Activated T-cell treated with anti-CD3 and anti-CD28 coated beads for 24 hours (primary cell): ENCODE results near the gene LIMS2.

Experiments
- DNase-seq: peaks from one replicate; pipeline ENCODE4 v3.0.0-alpha.2; 2020; ENCODE audit warnings: low read depth

LIMS2 gene

DNA sequence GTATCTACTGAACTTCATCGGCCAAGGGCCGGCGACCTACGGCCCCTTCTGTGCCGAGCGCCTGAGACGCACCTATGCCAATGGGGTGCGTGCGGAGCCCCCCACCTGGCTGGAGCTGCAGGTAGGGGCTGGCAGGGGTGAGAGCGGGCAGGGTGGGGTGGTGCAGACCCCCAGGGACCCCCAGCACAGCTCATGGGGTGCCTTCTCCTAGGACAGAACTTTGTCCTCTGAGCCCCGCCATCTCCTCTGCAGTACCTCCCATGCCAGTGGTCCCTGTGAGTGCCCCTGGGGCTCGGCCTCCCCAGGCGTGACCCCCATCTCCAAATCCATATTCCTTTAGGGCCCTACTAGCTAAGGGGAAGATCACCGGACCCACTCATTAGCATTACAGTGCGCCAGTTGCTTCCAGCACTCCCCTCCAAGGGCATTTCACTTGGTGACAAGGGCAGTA lies 53.3 kb downstream of the LIMS2 start:
- no peak for DNase-seq

DNA sequence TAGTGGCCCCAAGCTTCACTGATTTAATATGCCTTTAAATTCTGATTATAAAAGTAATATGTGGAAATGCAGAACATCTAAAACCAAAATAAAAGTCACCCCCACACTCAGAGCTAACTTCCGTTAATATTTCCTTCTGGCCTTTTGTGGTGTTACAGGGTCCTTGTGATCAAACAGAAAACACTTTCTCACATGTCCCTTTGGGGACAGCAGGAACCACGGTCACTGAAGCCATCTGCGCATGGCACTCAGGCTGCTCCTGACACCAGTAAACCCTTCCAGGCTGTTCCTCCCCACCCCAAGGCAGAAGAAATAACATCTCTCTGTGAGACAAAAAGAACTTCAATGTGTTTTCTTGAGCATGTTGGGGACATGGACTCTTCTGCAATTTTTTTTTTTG lies 54.5 kb downstream of the LIMS2 start:
- DNase-seq: no peak

DNA sequence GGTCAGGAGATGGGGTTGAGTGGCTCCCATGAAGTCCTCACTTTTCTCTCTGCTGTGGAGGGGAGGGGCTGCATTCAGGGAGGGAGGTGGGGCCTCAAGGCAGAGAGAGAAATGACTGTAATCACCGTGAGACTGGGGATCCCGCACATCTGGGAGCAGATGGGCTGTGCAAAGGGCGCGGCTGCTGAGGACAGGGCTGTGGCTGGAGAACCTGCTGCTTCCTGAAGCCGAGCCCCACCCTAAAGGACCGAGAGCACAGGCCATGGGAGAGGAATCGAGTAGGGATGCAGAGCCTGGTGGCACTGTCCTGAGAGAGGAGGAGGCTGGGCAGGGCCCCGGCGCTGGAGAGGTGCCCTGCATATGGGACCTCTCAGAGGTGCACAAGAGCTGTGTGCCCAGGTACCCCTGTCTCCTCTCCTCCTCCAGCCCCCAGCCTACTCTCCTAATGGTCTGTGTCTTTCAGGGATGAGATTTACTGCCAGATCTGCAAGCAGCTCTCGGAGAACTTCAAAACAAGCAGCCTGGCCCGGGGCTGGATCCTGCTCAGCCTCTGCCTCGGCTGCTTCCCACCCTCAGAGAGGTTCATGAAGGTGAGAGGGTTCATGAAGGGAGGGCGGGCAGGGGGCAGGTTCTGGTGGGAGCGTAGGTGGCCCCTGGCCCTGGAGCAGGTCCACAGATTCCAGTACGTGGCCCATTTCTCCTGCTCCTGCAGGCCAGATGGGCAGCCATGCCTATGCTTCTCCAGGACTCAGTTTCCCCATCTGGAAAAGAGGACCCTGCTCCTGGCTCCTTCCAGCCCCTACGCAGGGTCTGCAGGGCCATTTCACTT lies 55.2 kb downstream of the LIMS2 start:
- DNase-seq: no peak

DNA sequence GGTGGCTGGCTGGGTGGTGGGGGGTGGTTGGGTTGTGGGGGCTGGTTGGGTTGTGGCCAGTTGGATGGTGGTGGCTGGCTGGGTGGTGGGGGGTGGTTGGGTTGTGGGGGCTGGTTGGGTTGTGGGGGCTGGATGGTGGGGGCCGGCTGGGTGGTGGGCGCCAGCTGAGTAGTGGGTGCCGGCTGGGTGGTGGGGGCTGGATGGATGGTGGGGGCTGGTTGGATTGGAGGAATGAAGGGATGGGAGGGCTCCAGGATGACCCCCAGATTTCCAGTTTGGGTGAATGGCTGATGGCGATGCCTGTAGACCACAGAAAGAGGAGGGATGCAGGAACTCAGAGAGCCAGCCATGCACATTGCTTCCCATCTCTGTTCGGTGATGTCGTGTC lies 56.1 kb downstream of the LIMS2 start:
- DNase-seq: no peak

DNA sequence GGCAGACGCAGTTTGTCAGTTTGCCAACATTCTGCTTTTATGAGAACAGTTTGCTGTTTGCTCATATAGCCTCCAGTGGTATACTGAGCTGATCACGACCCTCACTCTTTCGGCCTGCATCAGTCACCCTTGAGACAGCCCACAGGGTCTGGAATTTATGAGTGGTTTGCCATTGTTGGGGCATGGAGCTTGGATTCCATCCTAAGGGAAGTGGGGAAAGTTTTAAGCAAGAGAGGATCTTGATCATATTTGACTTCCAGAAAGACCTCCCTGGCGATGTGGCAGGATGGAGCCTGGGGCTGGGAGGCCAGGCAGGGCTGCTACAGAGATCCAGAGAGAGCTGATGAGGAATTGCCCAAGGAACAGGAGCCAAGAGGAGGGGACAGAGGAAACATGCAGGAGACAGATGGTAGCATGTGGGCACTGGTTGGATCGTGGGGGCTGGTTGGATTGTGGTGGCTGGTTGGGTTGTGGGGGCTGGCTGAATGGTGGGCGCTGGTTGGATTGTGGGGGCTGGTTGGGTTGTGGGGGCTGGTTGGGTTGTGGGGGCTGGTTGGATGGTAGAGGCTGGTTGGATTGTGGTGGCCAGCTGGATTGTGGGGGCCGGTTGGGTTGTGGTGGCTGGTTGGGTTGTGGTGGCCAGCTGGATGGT lies 56.7 kb downstream of the LIMS2 start:
- no peak for DNase-seq

DNA sequence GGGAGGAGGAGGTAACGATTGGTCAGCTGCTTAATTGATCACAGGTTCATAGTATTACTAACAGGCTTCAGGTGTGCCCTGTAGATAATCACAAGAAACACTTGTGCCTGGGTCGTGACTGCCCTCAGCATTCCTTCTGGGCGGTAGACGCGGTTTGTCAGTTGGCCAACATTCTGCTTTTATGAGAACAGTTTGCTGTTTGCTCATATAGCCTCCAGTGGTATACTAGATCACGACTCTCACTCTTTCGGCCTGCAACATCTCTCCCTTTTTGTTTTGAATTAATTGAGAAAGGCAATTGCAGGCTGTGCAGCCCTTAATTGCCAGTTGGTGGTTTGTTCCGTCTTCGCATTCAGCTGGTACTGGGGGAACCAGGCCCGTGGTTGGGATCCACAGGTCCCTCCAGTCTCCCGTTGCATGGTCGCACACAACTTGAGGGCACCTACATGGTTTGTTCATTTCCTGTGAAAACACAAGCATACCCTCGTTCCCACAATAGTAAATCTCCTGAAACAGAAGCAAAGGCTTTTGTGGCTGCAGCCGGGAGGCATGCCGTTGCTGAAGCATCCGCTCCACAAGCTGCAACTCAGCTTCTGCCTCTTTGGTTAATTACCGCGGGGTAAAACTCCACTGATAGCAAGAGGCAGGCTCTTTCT lies 59.7 kb downstream of the LIMS2 start:
- DNase-seq: no peak

DNA sequence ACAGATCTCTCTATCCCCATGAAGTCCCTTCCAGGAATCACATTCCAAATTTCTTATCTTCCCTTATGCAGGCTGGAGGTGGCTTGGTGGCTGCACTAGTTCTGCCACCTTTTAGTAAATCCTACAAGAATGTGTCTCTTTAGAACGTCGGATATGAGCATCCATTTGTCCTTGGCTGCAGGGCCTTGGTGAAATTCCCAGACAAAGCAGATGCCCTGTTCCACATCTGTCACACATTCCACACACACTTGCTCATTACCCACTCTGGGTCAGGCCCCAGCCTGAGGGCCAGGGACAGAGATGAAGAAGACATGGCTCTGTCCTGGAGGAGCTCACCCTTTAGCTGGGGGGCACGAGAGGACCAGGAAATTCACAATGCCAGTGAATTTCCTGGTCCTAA lies 60.6 kb downstream of the LIMS2 start:
- DNase-seq: no peak

DNA sequence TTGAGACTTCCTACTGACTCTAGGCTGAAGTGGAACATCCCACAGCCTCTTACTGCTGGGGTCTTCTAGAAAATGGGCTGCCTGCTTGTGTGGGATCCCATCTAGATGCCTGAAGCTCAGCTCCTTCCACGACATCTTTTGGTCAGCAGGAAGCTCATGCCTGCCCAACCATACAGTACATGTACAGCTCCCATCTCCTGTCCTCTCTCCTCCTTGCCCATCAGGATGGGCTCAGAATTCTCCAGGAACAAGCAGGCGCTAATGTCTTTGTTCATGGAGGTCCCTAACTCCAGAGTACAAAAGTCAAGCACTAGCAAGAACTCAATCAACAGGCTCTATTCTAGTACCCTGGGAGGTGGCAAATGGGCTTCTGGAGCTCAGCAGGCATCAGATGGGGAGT lies 61.1 kb downstream of the LIMS2 start:
- DNase-seq: no peak

DNA sequence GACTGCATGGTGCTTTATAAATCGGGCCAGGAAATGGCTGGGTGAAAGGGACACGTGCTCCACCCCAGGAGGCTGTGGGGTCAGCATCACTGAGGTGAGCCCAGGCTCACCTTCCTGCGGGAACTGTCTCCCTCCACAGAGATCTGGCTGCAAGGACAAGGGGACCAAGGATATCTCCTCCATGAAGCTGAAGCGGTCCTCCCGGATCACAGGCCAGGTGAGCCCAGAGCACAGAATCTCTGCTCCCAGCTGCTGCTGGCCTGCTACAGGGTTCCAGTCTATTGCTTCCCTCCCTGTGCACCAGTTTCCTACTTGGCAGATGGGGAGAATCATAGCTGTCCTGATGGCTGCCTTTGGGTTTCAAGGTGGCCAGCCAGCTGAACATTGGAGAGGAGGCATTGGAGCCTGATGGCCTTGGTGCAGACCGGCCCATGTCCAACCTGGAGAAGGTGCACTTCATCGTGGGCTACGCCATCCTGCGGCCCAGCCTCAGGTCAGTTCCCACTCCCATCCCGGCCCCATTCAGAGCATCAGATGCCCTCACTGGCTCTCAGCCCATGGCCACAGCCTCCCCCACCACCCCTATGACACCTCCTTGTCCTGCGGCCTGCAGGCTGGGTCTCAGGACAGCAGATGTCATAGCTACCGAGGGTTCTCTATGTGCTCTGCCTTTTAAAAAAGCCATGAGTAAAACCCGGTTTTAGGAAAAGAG lies 63.1 kb downstream of the LIMS2 start:
- no peak for DNase-seq

DNA sequence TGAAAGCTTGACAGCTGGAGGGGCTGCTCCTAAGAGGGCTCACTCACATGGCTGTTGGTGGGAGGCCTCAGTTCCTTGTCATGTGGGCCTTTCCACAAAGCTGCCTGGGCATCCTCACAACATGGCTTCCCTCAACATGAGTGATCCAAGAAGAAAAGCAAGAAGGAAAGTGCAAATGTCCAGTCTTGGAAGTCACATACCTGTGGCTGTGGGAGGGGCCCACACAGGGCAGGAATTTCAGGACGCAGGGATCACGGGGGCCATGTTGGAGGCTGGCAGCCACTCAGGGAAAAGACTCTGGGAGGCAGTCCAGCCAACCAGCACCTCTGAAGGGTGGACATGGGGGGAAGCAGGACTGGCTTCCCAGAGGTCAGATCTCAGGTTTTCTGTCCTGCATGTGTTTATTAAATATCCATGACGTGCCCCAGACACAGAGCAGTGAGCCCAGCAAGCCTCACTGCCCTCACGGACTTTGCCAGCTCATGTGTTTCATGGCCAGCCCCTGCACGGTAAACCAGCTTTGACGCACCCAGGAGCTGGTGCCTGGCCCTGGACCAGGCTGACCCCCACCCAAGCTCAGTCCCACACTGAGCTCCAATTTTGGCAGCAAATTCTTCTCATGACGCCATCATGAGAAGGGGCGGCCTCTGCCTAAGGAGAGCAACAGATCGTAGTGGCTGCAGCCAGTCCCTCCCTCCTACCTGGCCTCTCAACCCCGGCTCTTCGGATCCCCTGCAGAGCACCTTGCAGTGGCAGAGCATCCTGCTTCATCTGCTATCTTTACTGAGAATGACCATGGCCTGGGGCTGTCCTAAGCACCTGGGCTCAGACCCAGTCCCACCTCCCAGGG lies 64.0 kb downstream of the LIMS2 start:
- DNase-seq: no peak

DNA sequence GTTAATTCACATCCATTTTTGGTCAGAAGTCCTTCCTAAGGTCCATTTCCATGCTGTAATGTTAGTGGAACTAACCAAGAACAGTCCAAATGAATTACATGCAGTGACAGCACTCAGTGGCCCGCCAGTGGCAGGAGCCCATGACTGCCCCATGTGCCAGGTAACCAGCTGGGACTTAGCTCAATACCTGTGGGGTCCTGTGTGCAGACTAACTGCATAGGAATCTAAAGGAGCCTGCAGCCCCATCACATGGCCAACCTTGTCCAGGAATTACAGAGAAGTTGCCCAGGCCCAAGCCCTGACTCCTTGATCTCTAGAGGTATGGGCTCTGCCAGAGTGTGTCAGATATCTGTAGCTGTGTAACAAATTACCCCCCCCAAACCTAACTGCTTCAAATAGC lies 64.8 kb downstream of the LIMS2 start:
- DNase-seq: no peak

DNA sequence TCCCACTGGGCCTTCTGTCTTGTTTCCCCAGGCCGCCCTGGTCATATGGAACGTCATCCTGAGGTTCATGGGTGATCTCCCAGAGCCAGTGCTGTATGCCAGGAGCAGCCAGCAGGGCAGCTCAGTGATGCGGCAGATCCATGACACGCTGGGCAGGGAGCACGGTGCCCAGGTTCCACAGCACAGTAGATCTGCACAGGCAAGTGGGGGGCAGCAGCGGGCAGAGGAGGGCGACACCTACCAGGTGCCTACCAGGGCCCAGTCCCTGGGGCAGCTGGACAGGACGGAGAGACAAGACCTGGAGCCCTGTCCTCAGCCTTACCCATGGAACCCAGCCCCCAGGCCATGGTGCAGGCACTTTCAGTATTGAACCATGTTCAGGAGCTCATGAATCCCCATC lies 65.5 kb downstream of the LIMS2 start:
- no peak for DNase-seq

DNA sequence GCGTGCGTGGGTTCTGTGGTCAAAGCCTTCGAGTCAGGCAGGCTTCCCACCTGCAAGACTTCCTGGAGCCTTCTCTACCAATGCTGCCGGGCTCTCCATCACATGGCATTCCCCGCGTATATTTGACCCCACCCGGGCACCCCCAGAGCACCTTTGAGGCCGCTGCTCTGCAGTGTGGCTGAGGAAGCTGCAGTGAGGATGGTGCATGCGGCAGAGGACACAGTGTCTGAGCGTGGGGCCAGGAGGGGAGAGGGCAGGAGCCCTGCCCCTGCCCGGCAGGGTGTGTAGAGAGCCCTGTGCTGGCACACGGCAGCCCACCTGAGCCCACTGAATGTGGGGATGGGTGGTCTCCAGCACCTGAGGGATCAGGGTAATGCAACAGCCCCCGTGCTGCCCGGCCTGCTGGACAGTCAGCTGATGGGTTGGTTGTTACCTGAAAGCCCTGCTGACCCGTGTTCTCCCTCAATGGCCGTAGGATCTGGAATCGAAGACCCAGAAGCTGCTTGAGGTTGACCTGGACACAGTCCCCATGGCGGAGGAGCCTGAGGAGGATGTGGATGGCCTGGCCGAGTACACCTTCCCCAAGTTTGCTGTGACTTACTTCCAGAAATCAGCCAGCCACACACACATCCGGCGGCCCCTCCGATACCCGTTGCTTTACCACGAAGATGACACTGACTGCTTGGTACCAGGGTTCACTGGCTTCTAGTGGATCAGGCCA lies 66.1 kb downstream of the LIMS2 start:
- DNase-seq: no peak

DNA sequence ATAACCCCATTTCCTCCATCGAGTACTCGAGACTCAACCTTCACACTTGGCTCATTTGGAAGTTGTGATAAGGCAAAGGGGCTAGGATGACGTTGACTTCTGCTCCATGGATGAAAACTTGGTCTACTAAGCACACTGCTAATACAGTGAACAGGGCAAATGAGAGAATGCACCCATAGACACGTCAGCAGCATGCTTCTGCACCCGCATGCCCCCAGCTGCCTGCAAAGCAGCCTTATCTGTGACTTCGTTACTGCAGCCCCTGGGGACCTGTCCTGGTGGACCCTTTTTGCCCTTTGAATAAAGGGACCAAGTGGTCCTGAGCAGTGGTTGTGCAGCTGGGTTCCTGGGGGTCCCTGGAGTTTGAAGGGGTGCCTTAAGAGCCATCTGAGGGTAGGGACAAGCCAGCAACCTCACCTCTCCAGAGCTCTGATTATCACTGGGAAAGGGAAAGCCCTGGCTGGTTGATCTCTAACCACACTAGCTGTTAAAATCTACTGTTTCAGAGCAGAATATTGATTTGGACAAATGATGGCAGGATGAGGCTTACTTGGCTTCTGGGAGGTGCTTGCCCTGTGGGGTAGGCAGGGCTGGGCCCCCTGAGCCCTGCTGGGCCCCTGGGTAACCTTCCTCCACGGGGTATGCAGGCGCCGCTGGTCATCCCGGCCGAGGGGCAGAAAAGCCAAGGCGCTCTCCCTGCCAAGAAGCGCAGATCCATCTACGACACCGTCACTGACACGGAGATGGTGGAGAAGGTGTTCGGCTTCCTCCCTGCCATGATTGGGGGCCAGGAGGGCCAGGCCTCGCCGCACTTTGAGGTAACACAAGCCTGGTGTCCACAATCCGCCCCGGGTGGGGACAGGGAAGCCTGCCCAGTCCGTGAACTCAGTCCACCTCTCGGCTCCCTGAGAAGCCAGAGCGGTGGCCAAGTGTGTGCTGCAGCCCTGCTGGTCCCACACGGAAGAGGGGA lies 67.0 kb downstream of the LIMS2 start:
- DNase-seq: no peak

DNA sequence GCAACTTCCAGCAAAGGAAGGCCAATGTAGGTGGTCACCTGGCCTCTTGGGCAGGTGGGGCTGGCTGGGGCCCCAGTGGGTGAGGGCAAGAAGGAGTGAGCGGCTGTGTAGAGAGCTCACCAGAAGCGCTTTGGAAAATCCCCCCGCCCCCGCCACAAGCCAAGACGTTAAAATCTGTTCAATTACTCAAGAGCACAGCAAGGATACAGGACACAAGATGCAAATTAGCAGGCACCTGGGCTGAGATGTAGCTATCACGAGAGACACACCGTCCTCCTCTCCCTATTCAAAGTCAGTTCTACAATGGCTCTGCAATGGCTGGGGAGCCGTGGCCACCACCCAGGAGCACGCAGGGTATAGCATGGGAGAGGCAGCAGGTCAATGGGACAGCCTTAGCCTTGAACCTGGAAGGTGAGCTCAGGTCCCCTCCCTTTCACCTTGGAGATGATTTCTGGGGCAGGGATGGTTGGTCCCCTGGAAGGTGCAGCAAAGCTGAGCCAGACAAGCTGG lies 67.9 kb downstream of the LIMS2 start:
- no peak for DNase-seq

DNA sequence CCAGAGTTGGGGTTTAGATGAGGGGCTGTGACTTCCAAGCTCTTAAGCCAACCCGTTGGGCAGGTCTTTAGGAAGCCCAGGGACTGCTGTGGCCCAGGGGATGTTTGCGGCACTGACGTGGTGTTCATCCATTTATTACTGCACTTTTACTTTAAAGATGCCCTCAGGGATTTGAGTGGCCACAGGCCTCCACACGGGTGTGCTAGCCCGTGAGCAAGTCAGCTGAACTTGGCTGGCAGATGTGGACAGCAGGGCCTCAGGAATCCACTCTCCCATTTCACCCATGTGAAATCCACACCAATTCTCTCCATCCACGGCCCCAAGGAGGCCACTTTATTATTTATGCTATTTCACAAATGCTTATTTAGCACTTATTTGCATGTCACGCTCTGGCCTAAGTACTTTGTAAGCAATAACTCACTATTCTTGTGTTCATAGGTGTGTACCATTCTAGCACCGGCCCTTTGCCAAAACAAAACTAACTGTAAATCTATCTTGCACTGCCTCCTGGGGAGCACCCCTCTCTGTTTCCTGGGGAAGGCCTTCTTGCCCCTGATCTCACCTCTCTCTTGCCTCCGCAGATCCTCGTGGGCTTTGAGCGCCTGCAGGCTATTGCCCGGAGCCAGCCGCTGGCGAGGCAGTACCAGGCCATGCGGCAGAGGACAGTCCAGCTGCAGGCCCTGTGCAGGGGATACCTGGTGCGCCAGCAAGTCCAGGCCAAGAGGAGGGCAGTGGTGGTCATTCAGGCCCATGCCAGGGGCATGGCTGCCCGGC lies 68.5 kb downstream of the LIMS2 start:
- no peak for DNase-seq

DNA sequence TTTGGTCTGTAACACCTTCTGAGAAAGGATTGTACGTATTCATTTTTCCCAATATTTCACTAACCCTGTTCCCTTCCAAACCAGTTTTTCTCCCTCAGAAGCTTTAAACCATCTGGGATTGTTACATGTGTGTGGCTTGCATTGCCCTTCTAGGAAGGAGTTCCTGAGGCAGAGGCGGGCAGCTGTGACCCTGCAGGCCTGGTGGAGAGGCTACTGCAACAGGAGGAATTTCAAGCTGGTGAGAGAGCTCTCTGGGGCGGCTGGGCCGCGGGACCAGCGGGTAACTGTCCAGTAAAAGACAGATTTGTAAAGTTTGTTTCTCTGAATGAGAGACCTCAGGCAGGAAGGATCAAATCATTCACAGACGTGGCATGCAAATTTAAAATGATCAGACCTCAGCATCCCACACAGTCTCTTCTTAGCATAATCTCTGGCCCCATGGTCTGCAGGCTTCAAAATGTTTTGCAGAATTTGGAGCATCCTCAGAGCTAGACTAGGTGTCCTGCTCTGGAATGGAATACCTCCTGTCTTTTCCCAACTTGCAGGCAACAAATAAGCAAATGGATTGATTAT lies 69.6 kb downstream of the LIMS2 start:
- DNase-seq: no peak

DNA sequence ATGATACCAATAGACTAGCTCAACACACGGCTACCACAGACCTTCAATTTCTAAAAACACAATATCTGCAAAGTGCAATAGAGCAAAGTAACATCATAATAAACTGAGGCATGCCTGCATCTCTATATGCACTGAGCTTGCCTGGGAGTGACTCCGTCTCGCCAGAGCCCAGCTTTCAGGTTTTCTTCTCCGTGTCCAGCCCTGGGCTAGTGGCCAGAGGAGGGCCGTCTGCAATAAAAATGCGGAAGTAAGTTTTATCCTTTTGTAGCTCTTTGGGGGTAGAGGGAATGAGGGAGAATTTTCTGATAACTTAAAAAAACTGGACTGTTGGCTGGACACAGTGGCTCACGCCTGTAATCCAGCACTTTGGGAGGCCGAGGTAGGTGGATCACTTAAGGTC lies 70.3 kb downstream of the LIMS2 start:
- DNase-seq: no peak
